HEK293 (cell line): ENCODE measurements around the gene PTH1R.

Experiments used
- CTCF ChIP-seq: fragments of 450-650 bp; formaldehyde crosslinking; IDR thresholded peaks from 2 replicates; pipeline ENCODE4 v1.5.1; 2016; ENCODE audit warnings: missing biosample characterization, missing genetic modification characterization
- ZNF140 ChIP-seq: fragments of 450-650 bp; formaldehyde crosslinking; IDR thresholded peaks from 2 replicates; pipeline ENCODE4 v1.5.1; 2016; ENCODE audit warnings: missing biosample characterization, missing genetic modification characterization
- ZNF16 ChIP-seq: fragments of 450-650 bp; formaldehyde crosslinking; IDR thresholded peaks from 2 replicates; pipeline ENCODE4 v1.5.1; 2016; ENCODE audit warnings: low read depth, missing biosample characterization, missing genetic modification characterization
- ZNF292 ChIP-seq: fragments of 450-650 bp; formaldehyde crosslinking; IDR thresholded peaks from 2 replicates; pipeline ENCODE4 v1.5.1; 2016; ENCODE audit warnings: low read depth, missing biosample characterization, missing genetic modification characterization, borderline replicate concordance

GRCh38 chr3:46850468-46850779 lies 27.1 kb upstream of the PTH1R start:
- TF ChIP-seq ZNF140 (no peak), ZNF292 (tag by site-specific recombination) (no peak), CTCF (no peak), ZNF16 (tag by site-specific recombination) (no peak)
